Panc1 (cell line): ENCODE measurements around the gene CBX2. TPM values are rescaled to one million over a fixed set of nuclear protein-coding genes. Genes with fewer than 3 reads are reported as not detected.

Source experiments
- ATAC-seq: fragments of 200-7000 bp; cut with Tn5 transposase; 2 replicates; pipeline ENCODE4 v1.9.1; 2020; ENCODE audit warnings: mild to moderate bottlenecking, moderate library complexity
- BruUV-seq: library from RNA; stranded (reverse); fragments of 400-500 nt; replicated peaks from 2 replicates; lab custom pipeline; 2021; lab: Mats Ljungman, UMichigan
- CTCF ChIA-PET: fragments of 300-600 bp; sonication (Branson Sonifier 250); formaldehyde crosslinking; loops from one replicate; lab custom pipeline; 2022; ENCODE audit warnings: antibody characterized with exemption; lab: Charles Lee
- POLR2A ChIA-PET: fragments of 300-600 bp; sonication (Branson Sonifier 250); formaldehyde crosslinking; loops from one replicate; lab custom pipeline; 2022; ENCODE audit warnings: antibody characterized with exemption; lab: Charles Lee
- DNase-seq: peaks from one replicate; pipeline ENCODE4 v3.0.0-alpha.2; 2010; ENCODE audit warnings: low read depth, low spot score
- H3K27ac ChIP-seq: 2 replicates; pipeline ENCODE4 v1.5.1; 2011; ENCODE audit warnings: mild to moderate bottlenecking, low read length, inconsistent platforms
- H3K27me3 ChIP-seq: fragments of 200-500 bp; sonication (Bioruptor generic); 2 replicates; pipeline ENCODE4 v1.6.0; 2014; ENCODE audit warnings: low read length, inconsistent platforms; ENCODE audit not compliant: control insufficient read depth, insufficient read depth
- H3K36me3 ChIP-seq: fragments of 200-500 bp; sonication (Bioruptor generic); 2 replicates; pipeline ENCODE4 v1.5.1; 2014; ENCODE audit warnings: inconsistent platforms, mild to moderate bottlenecking, low read length, moderate library complexity; ENCODE audit not compliant: control insufficient read depth, insufficient read depth
- H3K4me1 ChIP-seq: 2 replicates; pipeline ENCODE4 v1.5.1; 2011; ENCODE audit warnings: inconsistent platforms, mild to moderate bottlenecking, low read length, moderate library complexity; ENCODE audit not compliant: control insufficient read depth, insufficient read depth
- H3K4me3 ChIP-seq, 2 experiments: 2 replicates each; pipeline ENCODE4 v1.5.1; 2011 to 2012; ENCODE audit warnings: low read depth in 2 of 2, low read length in 2 of 2, mild to moderate bottlenecking in 2 of 2, inconsistent platforms in 1 of 2, moderate library complexity in 1 of 2
- H3K9me3 ChIP-seq: fragments of 200-500 bp; sonication (Bioruptor generic); 2 replicates; pipeline ENCODE4 v1.5.1; 2014; ENCODE audit warnings: low read depth, mild to moderate bottlenecking, inconsistent platforms, low read length, moderate library complexity; ENCODE audit not compliant: control insufficient read depth, insufficient read depth
- CTCF ChIP-seq: fragments of 450-650 bp; IDR thresholded peaks from 2 replicates; pipeline ENCODE4 v1.5.1; 2017; ENCODE audit warnings: mild to moderate bottlenecking
- POLR2AphosphoS5 ChIP-seq: IDR thresholded peaks from 2 replicates; pipeline ENCODE4 v1.6.1; 2012; ENCODE audit warnings: mild to moderate bottlenecking, low read depth, low read length, moderate library complexity
- REST ChIP-seq, 2 experiments: IDR thresholded peaks; 2 replicates each; pipeline ENCODE4 v1.6.1; 2011 to 2012; ENCODE audit warnings: low read depth in 2 of 2, control low read depth in 1 of 2, low read length in 1 of 2, mild to moderate bottlenecking in 1 of 2, moderate library complexity in 1 of 2; ENCODE audit not compliant: insufficient read depth in 1 of 2
- SIN3A ChIP-seq: IDR thresholded peaks from 2 replicates; pipeline ENCODE4 v1.6.1; 2012; ENCODE audit warnings: low read depth, mild to moderate bottlenecking, low read length, moderate library complexity, borderline replicate concordance; ENCODE audit not compliant: insufficient read depth
- TCF7L2 ChIP-seq: IDR thresholded peaks from 2 replicates; pipeline ENCODE4 v1.6.1; 2011; ENCODE audit warnings: mild to moderate bottlenecking, low read depth, low read length, inconsistent platforms
- in situ Hi-C: cut with HindIII; loops from 2 replicates; pipeline ENCODE4 v1.10.0; 2016; ENCODE audit warnings: low sequenced_read_pairs, low pct_unique_long_range_greater_than_20kb
- intact Hi-C: fragments of 100-400 bp; cut with micrococcal nuclease; formaldehyde crosslinking; loops from one replicate; pipeline ENCODE4 v1.10.0; 2022; ENCODE audit not compliant: unreplicated experiment
- total RNA-seq: library from RNA; stranded (reverse); gene quantifications from one replicate; pipeline ENCODE4 v1.2.1, GENCODE V29; 2021; ENCODE audit not compliant: unreplicated experiment

CBX2 gene
- total RNA-seq, 1 experiment from 2014 or later: 9.0 TPM

GRCh38 chr17:79737046-79737921 is 40.7 kb upstream of the CBX2 start:
- no peak for ATAC-seq
- no peak for DNase-seq
- Histone ChIP-seq H3K9me3 (no peaks in the 10 kb centered on the region), H3K4me3 (no peak overlapping the region), H3K27ac (no peak overlapping the region), H3K36me3 (no peaks in the 10 kb centered on the region), H3K27me3 (no peaks in the 10 kb centered on the region), H3K4me1 (peaks cover 6% of the 10 kb centered on the region; the same call in 1 of the 2 replicates)
- no peak for TF ChIP-seq POLR2AphosphoS5
- TF ChIP-seq SIN3A: no peak
- TF ChIP-seq REST (IDR thresholded peaks at IDR 0.05; ENCODE audit: insufficient read depth in 1 of 2, low read depth in 2 of 2, low read length in 1 of 2): no peak
- TF ChIP-seq CTCF: no peak
- no peak for TF ChIP-seq TCF7L2
- in situ Hi-C loops: no loop called here
- ChIA-PET CTCF (no interaction called here), POLR2A (interaction anchor here (0.6 kb wide), 1 partner anchor 236 kb away, joined by 3 read pairs; no protein-coding TSS in a partner anchor)
- BruUV-seq: no TSS peak
- intact Hi-C loops: no loop called here

DNA sequence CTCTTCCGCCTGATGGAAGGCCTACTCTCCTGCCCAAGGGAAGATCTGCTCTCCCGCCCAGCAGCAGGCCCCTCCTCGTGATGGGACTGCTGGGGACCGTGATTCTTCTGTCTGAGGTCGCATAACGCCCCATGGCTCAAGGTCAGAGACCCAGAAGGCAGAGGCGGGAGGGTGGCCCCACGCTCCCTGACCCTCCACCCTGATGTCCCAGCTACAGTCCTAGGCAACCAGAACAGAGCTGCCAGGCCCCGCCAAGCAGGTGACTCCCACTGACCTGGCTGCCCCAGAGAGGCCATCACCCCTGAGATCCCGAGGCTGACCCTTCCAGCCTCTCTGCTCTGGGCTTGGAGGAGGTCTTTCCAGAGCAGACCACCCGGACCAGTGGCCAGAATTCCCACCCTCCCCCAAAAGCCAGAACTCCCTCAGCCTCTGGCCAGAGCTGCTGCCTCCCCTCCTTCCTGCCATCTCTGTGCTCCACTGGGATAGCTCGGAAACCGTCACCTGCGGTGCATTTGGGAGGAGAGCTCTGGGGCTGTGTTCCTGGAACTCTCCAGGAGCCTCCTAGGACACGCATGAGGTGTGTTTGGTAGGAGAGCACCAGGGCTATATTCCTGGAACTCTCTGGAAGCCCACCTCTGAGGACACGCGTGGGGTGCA is 39.9 kb upstream of the CBX2 start:
- intact Hi-C loops (no loop called here), in situ Hi-C loops (no loop called here)
- no peak for DNase-seq
- no peak for ATAC-seq
- TF ChIP-seq POLR2AphosphoS5 (no peak), TCF7L2 (no peak), CTCF (no peak), REST (IDR thresholded peaks at IDR 0.05; ENCODE audit: insufficient read depth in 1 of 2, low read depth in 2 of 2, low read length in 1 of 2) (no peak), SIN3A (no peak)
- Histone ChIP-seq H3K4me3 (no peak overlapping the region), H3K27me3 (no peaks in the 10 kb centered on the region), H3K4me1 (0 out of 2 replicates have a peak, but pooled peaks cover 2% of the 10 kb centered on the region), H3K9me3 (no peaks in the 10 kb centered on the region), H3K27ac (no peak overlapping the region), H3K36me3 (no peaks in the 10 kb centered on the region)
- ChIA-PET CTCF (interaction anchor here (0.7 to 0.8 kb wide), 2 partner anchors 14 to 252 kb away, joined by 3 to 5 read pairs; no protein-coding TSS in a partner anchor), POLR2A (interaction anchor here (0.7 kb wide), 1 partner anchor 328 kb away, joined by 3 read pairs; no protein-coding TSS in a partner anchor)
- BruUV-seq: no TSS peak
